Activated naive CD4-positive, alpha-beta T cell treated with anti-CD3 and anti-CD28 coated beads, Interleukin-2, amount 50 U/mL, for 72 hours (primary cell): Measurements from ENCODE around the gene PHF3. TPM values are rescaled to one million over a fixed set of nuclear protein-coding genes. Genes with fewer than 3 reads are reported as not detected.

Source experiments
- ATAC-seq, 2 donors: fragments of 150-1000 bp; cut with Tn5 transposase; 2 replicates each; pipeline ENCODE4 v1.10.0; 2021; ENCODE audit warnings: mild to moderate bottlenecking in 2 of 2, moderate library complexity in 2 of 2
- DNase-seq, 2 donors: peaks; one replicate each; pipeline ENCODE4 v3.0.0; 2021 to 2022; ENCODE audit warnings: low spot score in 2 of 2
- H3K27ac Mint-ChIP-seq, 2 donors: one replicate each; pipeline ENCODE4 v1.8.0; 2022; ENCODE audit warnings: mild to moderate bottlenecking in 2 of 2, mixed read lengths in 2 of 2
- H3K36me3 Mint-ChIP-seq, 2 donors: one replicate each; pipeline ENCODE4 v1.8.0; 2022; ENCODE audit warnings: mixed read lengths in 2 of 2
- H3K9me3 Mint-ChIP-seq, 2 donors: one replicate each; pipeline ENCODE4 v1.8.0; 2022; ENCODE audit warnings: mixed read lengths in 2 of 2
- total RNA-seq, 2 donors: library from RNA; stranded (reverse); gene quantifications; one replicate each; pipeline ENCODE4 v1.2.3, GENCODE V29; 2022

PHF3 gene
- total RNA-seq, 2 donors from 2014 or later: 55.2 to 61.6 TPM

DNA sequence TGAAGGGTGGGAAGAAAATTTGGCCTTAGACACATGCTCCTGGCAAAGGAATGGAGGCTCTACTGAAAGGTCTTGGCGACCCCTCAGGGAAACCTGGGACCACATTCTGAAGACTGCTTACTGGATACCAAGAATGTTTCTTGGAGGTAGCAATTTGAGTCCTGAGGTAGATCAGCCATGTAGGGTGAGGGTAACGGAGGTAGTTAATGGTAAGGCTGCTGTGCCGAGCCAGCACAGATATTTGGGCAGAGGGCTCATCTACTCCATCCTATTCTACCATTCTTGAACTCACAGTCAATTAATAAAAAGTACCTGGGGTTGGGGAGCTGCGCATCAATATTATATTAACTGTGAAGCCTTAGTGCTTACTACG lies 401 bp upstream of the PHF3 start:
- Mint-ChIP-seq H3K36me3 (peaks cover 6% of the 10 kb centered on the region in 2 donors), H3K27ac (peak overlapping the region; percentile 85 to 94)

DNA sequence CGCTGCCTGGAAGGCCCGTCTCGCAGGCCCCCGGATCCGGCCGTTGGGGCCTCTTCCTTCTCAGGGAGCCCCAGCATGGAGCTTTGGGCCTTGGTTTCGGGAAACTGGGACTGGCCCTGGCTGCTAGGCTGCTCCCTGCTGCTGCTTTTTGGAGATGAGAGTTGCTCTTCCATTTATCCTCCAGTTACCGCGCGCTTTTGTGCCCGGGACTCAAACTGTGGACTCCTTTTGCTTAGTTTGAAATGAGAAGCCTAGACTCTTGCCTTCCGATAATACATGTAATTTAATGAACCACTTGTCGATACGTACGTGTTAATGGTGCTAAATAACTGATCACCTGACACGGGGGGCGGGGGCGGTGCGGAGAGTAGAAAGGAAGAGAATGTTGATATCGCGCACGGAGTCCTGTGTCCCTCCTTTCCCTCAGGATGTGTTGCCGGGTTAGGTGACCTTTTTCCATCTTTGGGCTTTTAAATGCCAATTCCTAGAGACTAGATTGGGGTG lies 968 bp downstream of the PHF3 start:
- Mint-ChIP-seq H3K9me3 (no peaks in the 10 kb centered on the region), H3K36me3 (peaks cover 6% of the 10 kb centered on the region in 2 donors), H3K27ac (peak overlapping the region; percentile 94 to 100)
- ATAC-seq (peak; percentile 7 to 24), DNase-seq (peak; percentile 46 to 57)

More for the DNA sequence above, 401 bp upstream of the PHF3 start:
- ATAC-seq: peak; percentile 11 to 37
- no peaks in the 10 kb centered on the region for H3K9me3 Mint-ChIP-seq
- peak in 1 of 2 donors; percentile 9 for DNase-seq

DNA sequence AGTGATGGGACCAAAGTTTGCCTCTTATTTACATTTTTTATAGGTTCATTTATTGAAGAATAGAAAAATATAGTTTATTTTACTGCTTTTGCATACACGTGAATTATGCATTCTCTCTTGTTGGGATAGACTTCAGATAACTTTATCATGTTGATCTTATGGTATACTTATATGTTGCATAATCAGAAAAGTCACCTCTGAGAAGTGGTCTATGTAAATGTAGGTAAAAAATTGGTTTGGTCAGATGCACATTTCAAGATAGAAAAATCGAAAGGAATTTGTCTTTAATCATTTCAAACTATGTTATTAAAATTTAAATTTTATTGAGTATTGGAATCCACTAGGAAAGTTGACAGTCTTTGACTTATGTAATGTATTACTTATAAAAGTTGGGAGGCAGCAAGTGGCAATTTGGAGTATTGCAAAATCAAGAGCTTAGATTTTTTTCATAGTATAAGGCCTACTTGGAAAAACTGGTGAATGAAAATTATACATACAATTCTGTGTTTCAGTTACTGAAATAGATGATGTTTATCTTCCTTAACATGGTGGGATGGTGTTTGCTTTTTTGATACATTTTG lies 2.4 kb downstream of the PHF3 start:
- ATAC-seq: no peak
- DNase-seq: no peak
- Mint-ChIP-seq H3K27ac (no peak overlapping the region), H3K36me3 (peaks cover 6% of the 10 kb centered on the region in 2 donors), H3K9me3 (no peaks in the 10 kb centered on the region)

DNA sequence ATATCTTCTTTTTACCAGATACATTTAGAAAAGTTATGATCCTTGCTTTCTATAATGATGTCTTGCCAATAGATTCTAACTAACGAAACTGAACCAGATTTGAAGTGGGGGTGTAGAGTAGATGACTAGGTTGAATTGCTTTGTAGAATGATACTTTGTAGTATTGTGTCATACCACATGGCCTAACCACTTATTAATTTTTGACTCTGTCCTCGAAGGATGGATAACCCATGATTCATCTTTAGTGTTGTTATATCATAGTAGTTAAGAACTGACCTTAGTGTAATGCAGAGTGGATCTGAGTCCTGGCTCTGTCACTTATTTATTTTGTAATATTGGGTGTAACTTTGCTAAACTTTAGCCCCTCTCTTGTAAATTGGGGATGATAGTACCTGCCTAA lies 4.5 kb downstream of the PHF3 start:
- H3K27ac Mint-ChIP-seq: no peak overlapping the region

DNA sequence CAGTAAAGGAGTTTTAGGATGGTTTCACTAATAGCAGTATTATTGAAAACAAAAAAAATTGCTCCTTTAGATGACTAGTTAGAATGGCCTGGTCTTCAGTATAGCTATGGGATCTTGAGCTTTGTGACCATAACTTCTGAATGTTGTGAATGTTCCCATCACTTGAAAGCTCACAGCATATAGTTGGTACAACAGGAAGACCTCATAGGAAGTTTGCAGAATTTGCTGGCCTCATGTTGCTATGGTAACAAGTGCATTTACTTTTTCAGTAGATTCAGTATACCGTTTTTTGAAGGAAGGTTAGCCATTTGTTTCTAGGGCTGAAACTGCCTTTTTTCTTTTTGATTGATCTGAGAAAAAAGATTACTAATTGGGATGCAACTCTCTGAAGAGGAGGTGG lies 8.3 kb downstream of the PHF3 start:
- ATAC-seq (peak; percentile 16 to 32), DNase-seq (no peak)
- Mint-ChIP-seq H3K27ac (no peak overlapping the region), H3K9me3 (no peaks in the 10 kb centered on the region), H3K36me3 (no peaks in the 10 kb centered on the region)

More for the DNA sequence above, 4.5 kb downstream of the PHF3 start:
- no peak for ATAC-seq
- H3K36me3 Mint-ChIP-seq: peaks cover 6% of the 10 kb centered on the region in 2 donors
- DNase-seq: no peak
- H3K9me3 Mint-ChIP-seq: no peaks in the 10 kb centered on the region

DNA sequence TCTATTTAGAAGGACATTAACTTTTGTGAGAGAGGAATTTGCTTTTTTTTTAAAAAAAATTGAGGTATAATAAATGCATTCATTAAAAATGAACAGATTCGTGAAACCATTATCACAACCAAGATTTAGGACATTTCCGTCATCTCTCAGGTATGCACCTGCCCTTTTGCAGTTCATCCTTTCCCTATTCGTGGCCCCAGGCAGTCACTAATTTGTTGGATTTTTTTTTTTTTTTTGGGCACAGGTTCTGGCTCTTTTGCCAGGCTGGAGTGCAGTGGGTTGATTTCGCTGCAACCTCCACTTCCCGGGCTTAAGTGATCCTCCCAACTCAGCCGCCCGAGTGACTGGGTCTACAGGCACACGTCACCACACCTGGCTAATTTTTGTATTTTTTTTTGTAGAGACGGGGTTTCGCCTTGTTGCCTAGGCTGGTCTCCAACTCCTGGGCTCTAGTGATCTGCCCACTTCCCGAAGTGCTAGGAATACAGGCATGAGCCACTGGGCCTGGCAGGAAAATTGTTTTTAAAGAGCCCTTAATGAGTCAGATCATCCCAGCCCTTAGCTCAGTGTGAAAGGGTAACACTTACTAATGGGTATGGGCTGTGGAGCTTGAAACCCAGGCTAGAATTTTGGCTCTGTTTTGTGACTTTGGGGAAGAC lies 9.2 kb downstream of the PHF3 start:
- Mint-ChIP-seq H3K27ac (no peak overlapping the region), H3K9me3 (no peaks in the 10 kb centered on the region), H3K36me3 (no peaks in the 10 kb centered on the region)
- ATAC-seq: peak in 1 of 2 donors; percentile 39
- DNase-seq: no peak

DNA sequence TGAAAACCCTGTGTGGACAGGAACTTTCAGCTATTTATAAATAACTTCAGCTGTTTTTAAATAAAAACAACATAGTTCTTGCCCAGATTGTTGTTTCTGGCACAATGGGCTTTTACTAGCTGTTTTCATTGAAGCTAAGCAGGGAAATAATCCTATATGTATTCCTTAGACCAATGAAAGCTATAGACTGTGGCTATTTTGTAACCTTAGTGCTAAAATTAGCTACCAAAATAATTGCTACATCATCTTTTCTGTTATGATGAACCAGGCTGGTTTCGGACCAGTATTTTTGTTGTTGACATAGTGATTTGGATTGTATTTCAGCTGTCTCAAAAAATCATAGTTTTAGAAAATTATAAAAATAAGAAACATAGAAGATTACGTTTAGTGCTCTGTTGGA lies 13.7 kb downstream of the PHF3 start:
- Mint-ChIP-seq H3K27ac (no peak overlapping the region), H3K36me3 (peaks cover 8 to 31% of the 10 kb centered on the region in 2 donors), H3K9me3 (peaks cover 0 to 15% of the 10 kb centered on the region in 2 donors)
- ATAC-seq (no peak), DNase-seq (no peak)

DNA sequence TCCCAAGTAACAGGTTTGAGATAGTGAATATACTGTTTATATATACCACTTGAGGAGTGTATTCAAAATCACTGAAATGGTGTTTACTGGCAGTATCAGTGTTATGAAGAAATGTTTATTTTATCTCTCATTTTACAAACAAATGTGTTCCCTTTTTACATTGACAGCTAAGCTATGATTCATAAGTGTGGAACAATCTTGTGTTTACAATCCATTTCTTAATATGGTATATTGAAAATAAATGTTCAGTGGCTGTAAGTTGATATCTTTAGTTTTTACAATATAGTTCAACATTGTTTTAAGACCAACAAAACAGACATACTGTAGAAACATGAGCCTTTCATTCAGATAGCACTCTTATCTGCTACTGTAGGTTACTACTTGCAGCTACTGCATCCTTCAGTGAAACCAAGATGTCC lies 14.3 kb downstream of the PHF3 start:
- Mint-ChIP-seq H3K9me3 (peaks cover 0 to 15% of the 10 kb centered on the region in 2 donors), H3K27ac (no peak overlapping the region), H3K36me3 (peaks cover 8 to 32% of the 10 kb centered on the region in 2 donors)
- ATAC-seq (no peak), DNase-seq (no peak)

DNA sequence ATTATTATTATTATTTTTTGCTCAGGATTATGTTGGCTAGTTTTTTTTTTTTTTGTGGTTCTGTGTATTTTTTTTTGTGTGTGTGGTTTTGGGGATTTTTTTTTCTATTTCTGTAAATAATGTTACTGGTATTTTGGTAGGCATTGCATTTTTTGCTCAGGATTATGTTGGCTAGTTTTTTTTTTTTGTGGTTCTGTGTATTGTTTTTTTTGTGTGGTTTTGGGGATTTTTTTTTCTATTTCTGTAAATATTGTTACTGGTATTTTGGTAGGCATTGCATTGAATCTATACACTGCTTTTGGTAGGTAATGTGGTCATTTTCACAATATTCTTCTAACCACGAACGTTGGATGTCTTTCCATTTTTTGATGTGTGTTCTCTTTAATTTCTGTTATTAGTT lies 17.4 kb downstream of the PHF3 start:
- ATAC-seq (no peak), DNase-seq (no peak)
- Mint-ChIP-seq H3K36me3 (peaks cover 8 to 32% of the 10 kb centered on the region in 2 donors), H3K27ac (no peak overlapping the region), H3K9me3 (peaks cover 0 to 15% of the 10 kb centered on the region in 2 donors)

DNA sequence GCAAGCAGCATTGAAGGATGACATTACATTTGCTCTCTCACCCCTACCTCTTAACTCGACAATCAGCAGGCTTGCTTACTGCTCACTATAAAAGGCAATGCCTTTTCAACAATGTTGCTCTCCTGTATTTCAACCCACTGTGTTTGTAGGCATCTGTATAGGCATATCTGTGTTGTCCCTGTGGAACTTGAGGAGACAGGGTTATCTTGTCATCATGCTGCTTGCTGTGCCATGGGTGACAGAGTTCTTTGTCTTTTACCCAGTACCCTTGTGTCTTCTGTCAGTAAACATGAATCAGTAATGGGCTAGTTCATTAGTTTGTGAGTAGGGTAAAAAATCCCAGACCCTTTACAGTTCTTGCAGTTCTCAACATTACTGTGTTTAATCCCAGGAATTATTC lies 25.2 kb downstream of the PHF3 start:
- Mint-ChIP-seq H3K9me3 (no peaks in the 10 kb centered on the region), H3K36me3 (peaks cover 0 to 14% of the 10 kb centered on the region in 2 donors), H3K27ac (no peak overlapping the region)
- DNase-seq: no peak
- ATAC-seq: no peak

DNA sequence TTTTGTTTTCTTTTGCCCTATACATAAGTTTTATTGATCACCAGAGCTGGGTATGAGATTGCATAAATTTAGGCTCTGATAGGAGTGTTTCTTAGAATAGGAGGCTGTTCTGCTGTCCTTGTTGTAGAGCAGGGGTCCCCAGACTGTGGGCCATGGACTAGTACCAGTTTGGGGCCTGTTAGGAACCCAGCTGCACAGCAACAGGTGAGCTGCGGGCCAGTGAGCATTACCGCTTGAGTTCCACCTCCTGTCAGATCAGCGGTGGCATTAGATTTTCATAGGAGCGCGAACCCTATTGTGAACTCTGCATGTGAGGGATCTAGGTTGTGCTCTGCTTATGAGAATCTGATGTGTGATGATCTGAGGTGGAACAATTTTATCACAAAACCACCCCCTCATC lies 26.2 kb downstream of the PHF3 start:
- no peak for ATAC-seq
- no peak for DNase-seq
- H3K9me3 Mint-ChIP-seq: no peaks in the 10 kb centered on the region
- no peak overlapping the region for H3K27ac Mint-ChIP-seq
- peaks cover 0 to 14% of the 10 kb centered on the region in 2 donors for H3K36me3 Mint-ChIP-seq

DNA sequence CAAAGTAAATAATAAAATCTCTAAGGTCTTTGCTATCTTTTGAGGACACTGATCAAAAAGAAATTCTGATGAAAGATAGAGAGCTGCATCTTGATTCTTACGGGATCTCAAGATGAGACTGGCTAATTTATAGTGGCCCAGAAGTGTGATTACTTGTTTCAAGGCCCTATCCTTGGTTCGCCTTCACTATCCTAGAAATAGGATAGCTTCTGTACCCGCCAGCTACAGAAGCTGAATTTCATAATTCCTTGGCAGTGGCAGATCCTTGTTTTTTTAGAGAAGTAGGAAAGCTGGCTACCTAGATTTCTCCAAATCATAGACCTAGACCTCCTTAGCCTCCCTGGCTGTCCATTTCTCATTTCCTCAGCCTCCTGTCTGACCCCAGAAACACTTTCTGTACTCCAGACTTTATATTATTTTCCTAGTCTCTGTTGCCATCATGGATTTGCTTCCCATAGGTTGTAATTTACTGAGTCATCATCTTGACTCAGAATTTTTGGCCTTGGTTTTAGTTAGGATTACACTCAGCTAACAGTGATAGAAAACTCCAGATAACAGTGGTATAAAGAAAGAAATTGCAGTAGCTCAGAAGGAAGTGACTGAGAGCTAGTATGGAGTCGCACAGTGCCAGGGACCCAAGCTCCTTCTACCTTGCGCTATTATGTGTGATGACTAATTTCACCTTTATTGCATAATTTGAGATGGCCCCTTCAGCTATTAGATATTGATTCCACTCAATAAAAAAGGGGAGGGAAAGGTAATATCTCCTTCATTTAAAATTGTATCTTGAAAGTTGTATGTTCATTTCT lies 27.7 kb downstream of the PHF3 start:
- no peak for DNase-seq
- no peak overlapping the region for H3K27ac Mint-ChIP-seq
- H3K36me3 Mint-ChIP-seq: peaks cover 0 to 20% of the 10 kb centered on the region in 2 donors
- H3K9me3 Mint-ChIP-seq: no peaks in the 10 kb centered on the region
- ATAC-seq: no peak

DNA sequence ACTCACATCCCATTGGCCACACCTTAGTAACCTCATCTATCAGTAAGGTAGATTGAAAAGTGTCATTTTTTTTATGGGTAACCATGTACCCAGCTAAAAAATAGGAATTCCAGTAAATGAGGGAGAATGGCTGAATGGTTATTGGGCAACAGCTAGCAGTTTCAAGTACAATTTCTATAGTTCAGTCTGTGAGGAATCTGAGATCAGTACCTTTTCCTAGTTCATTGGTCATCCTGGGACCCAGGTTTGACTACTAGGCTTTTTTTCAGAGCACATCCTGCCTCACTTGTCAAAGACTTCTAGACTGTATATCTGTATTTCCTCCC lies 28.3 kb downstream of the PHF3 start:
- H3K27ac Mint-ChIP-seq: no peak overlapping the region
- ATAC-seq: no peak
- DNase-seq: no peak
- no peaks in the 10 kb centered on the region for H3K9me3 Mint-ChIP-seq
- H3K36me3 Mint-ChIP-seq: peaks cover 0 to 20% of the 10 kb centered on the region in 2 donors

DNA sequence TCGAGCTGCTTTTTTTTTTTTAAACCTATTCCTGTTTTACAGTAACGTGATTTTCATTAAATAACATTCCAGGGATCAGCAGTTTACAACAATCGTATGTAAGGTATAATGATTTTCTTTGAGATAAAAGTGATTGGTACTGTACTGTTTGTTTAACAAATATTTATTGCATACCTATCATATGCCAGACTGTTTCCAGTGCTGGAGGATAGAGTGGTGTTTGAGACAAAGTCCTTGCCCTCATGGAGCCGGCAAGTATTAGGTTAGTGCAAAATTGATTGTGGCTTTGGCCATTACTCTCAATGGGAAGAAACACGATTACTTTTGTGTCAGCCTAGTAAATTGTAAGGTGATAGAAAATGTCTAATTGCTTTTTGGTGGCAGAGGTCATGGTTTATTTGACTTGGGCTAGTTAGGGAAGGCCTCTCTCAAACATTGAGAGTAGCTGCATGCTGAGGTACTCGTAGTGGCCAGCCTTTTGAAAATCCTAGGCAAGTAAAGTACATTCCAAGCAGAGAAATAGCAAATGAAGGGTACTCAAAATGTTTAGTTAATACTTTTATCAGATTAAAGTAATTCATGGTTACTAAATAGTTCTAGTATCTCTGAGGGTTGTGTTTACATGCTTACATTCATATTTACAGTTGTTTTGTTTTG lies 35.6 kb downstream of the PHF3 start:
- DNase-seq (no peak), ATAC-seq (no peak)
- H3K36me3 Mint-ChIP-seq: peaks cover 0 to 15% of the 10 kb centered on the region in 2 donors
- H3K9me3 Mint-ChIP-seq: no peaks in the 10 kb centered on the region
- H3K27ac Mint-ChIP-seq: no peak overlapping the region

DNA sequence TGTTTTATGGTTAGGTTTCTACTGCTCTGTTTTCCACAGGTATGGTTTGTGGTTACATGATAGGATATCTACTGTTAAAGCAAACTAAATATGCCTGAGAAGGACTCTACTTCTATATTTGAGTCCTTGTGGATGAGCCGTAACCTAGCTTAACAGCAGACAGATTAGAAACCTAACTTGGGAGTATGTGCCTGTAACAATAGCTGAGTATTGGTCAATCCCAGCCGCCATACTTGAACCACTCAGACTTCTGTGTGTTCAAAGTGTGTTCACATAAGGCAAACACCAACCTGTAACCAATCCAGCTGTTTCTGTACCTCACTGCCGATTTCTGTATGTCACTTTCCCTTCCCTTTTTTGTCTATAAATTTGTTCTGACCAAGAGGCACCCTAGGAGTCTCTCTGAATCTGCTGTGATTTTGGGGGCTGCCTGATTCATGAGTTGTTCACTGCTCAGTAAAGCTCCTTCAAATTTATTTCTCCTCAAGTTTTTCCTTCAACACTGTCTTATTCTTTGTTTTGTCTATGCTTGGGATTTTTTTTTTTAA lies 37.1 kb downstream of the PHF3 start:
- ATAC-seq (no peak), DNase-seq (no peak)
- H3K9me3 Mint-ChIP-seq: no peaks in the 10 kb centered on the region
- H3K36me3 Mint-ChIP-seq: peaks cover 0 to 13% of the 10 kb centered on the region in 2 donors
- peak overlapping the region in 1 of 2 donors; percentile 12 for H3K27ac Mint-ChIP-seq

DNA sequence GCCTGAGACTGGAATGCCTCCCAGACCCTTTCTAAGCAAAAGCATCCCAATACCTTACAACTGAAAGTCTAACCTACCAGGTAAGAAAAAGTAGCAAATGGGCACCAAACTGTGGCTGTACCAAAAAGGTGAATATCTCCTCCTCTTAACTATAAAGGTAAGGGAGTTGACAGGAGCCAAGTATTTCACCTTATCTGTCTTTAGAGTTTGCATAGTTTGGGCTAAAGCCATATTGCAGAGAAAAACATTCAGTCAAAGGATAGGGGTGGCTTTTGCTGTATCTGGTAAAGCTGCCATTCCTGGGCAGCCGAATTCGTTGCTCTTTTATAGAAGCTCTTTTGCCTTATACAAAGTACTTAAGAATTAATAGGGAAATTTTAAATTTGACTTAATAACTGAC lies 38.1 kb downstream of the PHF3 start:
- ATAC-seq (no peak), DNase-seq (no peak)
- H3K9me3 Mint-ChIP-seq: no peaks in the 10 kb centered on the region
- H3K27ac Mint-ChIP-seq: no peak overlapping the region
- H3K36me3 Mint-ChIP-seq: peaks cover 0 to 10% of the 10 kb centered on the region in 2 donors

DNA sequence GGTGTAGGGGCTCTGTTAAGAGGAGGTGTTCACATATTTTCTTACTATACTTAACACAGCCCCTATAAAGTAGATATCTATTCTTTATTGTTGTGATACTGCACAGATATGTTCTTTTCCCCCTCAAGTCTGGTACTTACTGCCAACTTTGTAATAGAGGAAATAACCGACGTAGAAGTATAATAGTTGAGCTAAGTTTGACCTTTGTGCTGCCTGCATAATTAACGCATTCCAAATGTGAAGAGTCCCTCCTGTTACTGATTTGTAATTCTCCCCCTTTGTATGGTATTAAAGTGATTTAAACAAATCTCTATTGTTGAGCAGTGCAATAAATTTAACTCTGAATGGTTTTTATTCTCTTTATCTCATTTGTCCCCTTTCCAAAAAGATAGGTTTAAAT lies 39.0 kb downstream of the PHF3 start:
- H3K9me3 Mint-ChIP-seq: no peaks in the 10 kb centered on the region
- ATAC-seq (no peak), DNase-seq (no peak)
- peaks cover 0 to 14% of the 10 kb centered on the region in 2 donors for H3K36me3 Mint-ChIP-seq
- H3K27ac Mint-ChIP-seq: no peak overlapping the region
